Measurements from ENCODE around the gene ARID2.

DNA sequence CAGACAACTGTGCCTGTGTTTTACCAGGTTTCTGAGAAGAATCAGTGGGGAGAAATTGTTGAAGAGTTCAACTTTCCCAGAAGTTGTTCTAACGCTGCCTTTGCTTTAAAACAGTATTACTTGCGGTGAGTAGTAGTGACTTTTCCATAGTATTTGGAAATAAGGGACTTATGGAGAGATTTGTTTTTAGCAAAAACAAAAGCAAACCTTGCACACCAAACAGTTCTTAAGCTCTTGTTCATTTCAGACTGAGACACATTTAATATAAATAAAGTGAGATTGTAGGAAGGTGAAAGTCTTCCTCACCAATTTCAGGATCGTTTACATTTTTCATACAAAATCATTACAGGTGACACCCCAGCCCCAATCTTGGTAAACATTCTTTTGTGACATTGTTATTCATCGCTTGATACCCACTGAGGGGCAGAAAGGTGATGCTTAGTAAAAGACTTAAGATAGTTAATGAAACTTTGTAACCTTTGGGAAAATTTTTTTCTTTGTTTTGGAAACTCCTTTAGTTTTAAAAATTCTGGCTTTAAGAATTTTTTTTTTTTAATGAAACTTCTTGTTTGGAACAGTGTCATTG is 1.8 kb downstream of the ARID2 start:
- no peak for TF ChIP-seq POLR2AphosphoS5 (IDR thresholded peaks at IDR 0.05)
- TF ChIP-seq, protein P1, sequence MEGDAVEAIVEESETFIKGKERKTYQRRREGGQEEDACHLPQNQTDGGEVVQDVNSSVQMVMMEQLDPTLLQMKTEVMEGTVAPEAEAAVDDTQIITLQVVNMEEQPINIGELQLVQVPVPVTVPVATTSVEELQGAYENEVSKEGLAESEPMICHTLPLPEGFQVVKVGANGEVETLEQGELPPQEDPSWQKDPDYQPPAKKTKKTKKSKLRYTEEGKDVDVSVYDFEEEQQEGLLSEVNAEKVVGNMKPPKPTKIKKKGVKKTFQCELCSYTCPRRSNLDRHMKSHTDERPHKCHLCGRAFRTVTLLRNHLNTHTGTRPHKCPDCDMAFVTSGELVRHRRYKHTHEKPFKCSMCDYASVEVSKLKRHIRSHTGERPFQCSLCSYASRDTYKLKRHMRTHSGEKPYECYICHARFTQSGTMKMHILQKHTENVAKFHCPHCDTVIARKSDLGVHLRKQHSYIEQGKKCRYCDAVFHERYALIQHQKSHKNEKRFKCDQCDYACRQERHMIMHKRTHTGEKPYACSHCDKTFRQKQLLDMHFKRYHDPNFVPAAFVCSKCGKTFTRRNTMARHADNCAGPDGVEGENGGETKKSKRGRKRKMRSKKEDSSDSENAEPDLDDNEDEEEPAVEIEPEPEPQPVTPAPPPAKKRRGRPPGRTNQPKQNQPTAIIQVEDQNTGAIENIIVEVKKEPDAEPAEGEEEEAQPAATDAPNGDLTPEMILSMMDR (IDR thresholded peaks at IDR 0.05 in 8 of 11, conservative IDR thresholded peaks at IDR 0.05 in 3 of 11) = no peak
- TF ChIP-seq POLR2A (IDR thresholded peaks at IDR 0.05) = no peak
